T follicular helper cell (primary cell): ENCODE results near the gene NPHS2.
"Not testable (repeated sequence)": the region's sequence is repeated elsewhere in the genome, so short reads cannot be mapped to it uniquely, and the experiment has no call there.

Source experiments
- DNase-seq: peaks from one replicate; pipeline ENCODE4 v3.0.0-alpha.2; 2020; ENCODE audit warnings: low read depth

The NPHS2 gene

DNA sequence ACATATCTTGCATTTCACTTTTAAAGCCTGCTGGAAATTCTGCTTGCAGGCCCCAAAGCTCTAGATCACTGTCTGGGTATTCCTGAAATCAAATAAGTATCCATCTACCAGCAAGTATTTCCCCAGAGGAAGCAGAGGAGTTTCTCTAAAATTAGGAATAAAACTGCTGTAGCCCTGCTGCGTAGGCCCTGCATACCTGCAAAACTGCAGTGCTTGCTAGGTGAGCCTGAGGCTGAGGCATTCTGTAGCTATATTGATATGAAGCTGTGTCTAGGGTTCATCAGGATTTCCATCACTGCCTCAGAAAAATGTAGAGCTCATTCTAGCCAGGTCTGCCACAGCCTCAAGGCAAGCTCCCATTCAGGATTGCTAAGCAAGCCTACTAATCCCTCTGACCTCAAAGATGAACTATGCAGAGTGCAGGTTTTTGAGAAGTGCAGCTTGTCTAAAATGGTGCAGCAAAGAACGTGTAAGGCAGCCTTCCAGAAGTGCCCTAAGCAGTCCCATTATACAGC is 28.7 kb downstream of the NPHS2 start:
- DNase-seq, result no peak

DNA sequence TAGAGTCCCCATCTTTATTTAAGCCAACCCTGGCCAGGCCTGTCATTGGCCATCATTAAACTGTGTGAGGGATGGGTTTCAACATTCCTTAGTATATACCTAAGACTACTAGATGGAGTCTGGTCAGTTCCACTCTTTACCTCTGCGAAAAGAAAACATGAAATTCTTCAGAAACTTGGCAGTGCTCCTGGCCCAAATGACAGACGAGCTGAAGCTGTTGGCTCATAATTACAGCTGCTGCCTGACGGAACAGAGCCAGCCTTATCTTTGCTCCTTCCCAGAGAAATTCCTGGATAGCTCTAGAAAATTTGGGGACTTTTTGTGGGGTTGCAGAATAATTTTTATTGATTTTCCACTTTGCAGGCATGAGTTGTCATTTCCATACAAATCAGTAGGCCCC is 30.4 kb downstream of the NPHS2 start:
- no peak for DNase-seq

DNA sequence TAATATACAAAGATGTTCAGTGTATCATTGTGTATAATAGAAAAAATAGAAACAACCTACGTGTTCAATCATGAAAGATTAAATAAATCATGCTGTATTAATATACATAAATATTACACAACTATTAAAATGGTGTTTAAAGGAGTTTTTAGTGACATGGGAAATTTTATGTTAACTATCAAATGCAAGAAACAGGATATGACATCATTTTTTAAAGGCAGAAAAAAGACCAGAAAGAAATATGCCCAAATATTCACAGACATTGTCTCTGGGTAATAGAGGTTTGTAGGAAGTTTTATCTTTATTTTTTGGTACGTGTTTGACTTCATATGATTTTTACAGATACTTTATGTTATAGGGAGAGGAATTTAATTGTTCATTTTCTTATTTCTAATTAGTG is 34.0 kb downstream of the NPHS2 start:
- no peak for DNase-seq

DNA sequence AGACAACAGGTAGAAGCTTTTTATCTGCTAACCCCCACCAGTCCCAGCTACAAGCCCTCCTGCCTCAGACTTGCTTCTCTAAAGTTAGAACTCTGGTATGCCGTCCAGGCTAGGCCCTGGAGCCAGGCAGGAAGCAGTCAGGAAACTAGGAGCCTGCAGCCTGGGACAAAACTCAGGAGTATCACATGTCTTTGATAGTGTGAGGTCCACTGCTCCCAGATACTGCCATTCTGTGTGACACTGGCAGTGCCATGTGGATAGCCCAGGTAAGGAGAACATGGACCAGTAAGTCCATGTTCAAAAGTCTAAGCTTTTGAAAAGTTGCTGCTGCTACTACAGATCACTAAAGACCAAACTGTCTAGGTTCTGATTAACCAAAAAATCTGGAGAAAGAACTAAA is 45.4 kb downstream of the NPHS2 start:
- no peak for DNase-seq

DNA sequence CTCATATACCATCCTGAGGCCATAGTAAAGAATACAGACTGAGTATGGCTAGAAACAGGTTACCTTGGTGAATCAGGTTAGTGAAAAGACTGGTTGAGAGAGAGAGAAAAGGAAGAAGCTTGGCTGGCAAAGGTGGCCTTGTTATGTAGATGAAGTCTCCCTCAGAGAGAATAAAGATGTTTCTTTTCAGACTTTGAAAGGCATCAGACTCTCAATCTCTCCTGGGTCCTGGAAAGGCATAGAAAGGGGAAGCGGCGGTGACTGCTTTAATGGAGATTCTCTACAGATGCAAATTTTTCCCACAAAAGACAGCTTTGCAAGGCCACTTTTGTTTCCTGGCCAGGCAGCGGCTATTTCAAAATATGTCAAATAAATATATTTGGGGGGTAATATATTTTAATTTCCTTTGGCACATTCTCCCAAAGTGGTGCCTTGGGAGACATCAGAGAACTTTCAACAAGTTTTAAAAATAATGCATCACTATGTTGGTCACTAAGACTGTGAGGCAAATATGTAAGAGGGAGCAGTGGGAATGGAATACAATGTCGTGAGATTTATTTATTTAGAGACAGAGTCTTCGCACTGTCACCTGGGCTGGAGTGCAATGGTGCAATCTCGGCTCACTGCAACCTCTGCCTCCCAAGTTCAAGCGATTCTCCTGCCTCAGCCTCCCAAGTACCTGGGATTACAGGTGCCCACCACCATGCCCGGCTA is 46.1 kb downstream of the NPHS2 start:
- no peak for DNase-seq

DNA sequence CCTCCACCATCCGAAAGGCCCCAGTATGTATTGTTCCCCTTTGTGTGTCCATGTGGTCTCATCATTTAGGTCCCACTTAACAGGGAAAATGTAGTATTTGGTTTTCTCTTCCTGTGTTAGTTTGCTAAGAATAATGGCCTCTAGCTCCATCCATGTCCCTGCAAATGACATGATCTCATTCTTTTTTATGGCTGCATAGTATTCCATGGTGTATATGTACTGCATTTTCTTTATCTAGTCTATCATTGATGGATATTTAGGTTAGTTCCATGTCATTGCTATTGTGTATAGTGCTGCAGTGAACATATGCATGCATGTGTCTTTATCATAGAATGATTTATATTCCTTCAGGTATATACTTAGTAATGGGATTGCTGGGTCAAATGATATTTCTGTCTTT is 57.2 kb downstream of the NPHS2 start:
- DNase-seq, result not testable (repeated sequence)

DNA sequence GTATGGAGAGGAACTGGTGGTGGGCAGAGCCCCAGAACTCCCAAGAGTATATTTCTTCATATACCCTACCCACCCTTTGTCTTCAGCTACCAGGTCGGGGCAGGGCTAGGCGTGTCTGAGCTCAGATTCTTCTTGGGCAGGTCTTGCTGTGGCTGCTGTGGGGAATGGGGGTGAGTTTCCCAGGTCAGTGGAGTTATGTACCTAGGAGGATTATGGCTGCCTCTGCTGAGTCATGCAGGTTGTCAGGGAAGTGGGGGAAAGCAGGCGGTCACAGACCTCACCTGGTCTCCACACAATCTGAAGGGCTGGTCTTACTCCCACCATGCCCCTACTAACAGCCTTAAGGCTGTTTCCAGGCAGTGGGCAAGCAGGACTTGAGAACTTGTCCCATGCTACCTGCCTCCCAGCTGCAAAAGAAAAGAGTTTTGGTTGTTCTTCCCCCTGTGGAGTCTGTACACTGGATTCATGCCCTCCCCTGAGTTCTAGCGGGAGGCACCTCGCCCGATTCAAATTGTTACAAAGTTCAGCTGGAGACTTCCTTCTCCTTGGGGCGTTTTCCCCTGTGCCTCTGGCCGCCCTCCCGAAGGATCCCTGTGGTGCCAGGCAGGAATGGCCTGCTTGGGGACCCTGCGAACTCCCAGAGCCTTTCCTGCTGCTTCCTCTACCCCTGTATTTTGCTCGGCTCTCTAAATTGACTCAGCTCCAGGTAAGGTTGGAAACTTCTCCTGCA is 58.6 kb downstream of the NPHS2 start:
- no peak for DNase-seq

DNA sequence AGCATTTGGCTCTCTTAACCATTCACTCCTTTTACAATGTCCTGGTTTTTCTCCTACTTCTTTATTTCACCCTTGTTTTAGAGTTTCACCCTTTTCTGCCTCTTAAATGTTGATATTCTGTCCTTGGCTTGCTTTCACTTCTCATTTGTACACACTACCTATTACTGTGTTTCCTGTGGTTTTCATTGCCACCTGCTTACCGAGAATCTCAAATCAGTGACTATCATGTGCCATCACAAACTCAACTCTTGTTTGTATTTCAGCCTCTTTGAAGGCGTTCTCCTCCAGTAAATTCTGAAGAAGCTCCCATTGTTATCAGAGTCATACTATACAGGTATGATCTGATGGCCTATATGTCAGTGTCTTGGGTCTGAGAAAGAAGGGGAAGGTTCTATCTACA is 65.7 kb downstream of the NPHS2 start:
- DNase-seq, result no peak

DNA sequence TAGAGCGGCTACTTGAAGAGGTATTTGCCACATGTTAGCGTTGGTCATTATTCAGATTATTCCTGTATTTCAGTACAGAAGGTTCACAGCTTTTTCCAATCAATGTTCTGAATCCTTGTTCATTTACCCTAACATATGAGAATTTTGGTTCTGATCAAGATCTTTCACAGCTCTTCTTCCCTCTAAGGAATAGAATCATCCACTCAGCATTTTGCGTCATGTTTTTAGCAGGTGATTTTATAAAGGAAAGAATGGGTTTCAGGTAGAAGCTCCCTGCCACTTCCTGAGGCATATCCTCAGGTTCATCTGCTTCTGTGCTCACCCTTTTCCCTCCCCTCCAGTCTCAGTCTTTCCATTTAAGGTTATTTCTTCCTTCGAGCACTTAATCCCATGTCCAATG is 66.4 kb downstream of the NPHS2 start:
- no peak for DNase-seq

DNA sequence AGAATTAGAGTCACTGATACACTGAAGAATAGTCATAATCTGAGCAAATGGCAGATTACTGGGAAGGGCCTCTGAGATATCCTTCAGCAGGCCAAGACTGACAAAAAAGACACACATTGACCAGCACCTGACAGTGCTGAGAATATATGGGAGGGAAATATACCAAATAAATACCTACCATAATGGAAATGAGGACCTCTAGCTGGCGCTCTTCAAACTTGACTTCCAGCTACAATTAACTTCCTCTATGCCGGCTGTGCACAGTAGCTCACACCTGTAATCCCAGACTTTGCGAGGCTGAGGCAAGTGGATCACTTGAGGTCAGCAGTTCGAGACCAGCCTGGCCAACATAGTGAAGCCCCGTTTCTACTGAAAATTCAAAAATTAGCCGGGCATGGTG is 69.5 kb downstream of the NPHS2 start:
- DNase-seq, result no peak
